OCI-LY7 (cell line): ENCODE results near the gene TPCN1. TPM values are rescaled to one million over a fixed set of nuclear protein-coding genes. Genes with fewer than 3 reads are reported as not detected.

Source experiments
- BruUV-seq: library from RNA; stranded (reverse); fragments of 400-500 nt; replicated peaks from 2 replicates; lab custom pipeline; 2021; lab: Mats Ljungman, UMichigan
- CTCF ChIA-PET: fragments of 300-600 bp; sonication (Branson Sonifier 250); formaldehyde crosslinking; loops from one replicate; lab custom pipeline; 2022; ENCODE audit warnings: antibody characterized with exemption; ENCODE audit not compliant: unreplicated experiment; lab: Charles Lee
- POLR2A ChIA-PET: fragments of 300-600 bp; sonication (Branson Sonifier 250); formaldehyde crosslinking; loops from one replicate; lab custom pipeline; 2022; ENCODE audit warnings: antibody characterized with exemption; lab: Charles Lee
- DNase-seq: peaks from one replicate; pipeline ENCODE4 v3.0.0-alpha.2; 2015; ENCODE audit warnings: low spot score
- H2AFZ ChIP-seq: fragments of 200-600 bp; sonication (generic), shearing (Covaris generic); 2 replicates; pipeline ENCODE4 v1.6.1; 2014; ENCODE audit warnings: mild to moderate bottlenecking, antibody characterized with exemption, low read length, moderate library complexity
- H3K27ac ChIP-seq: fragments of 200-600 bp; sonication (generic); 2 replicates; pipeline ENCODE4 v1.5.1; 2014; ENCODE audit warnings: mixed run types, low read depth, mild to moderate bottlenecking, moderate library complexity, low read length, inconsistent platforms; ENCODE audit not compliant: poor library complexity, severe bottlenecking
- H3K36me3 ChIP-seq: fragments of 200-600 bp; sonication (generic); 2 replicates; pipeline ENCODE4 v1.6.1; 2014; ENCODE audit warnings: mild to moderate bottlenecking, antibody characterized with exemption, low read length, moderate library complexity, mixed read lengths; ENCODE audit not compliant: insufficient read depth
- H3K4me1 ChIP-seq: fragments of 200-600 bp; sonication (generic); 2 replicates; pipeline ENCODE4 v1.5.1; 2014; ENCODE audit warnings: mild to moderate bottlenecking, low read length; ENCODE audit not compliant: insufficient read depth, poor library complexity, severe bottlenecking
- H3K4me2 ChIP-seq: fragments of 200-600 bp; sonication (generic); 2 replicates; pipeline ENCODE4 v1.6.1; 2014; ENCODE audit warnings: mild to moderate bottlenecking, low read length
- H3K4me3 ChIP-seq: fragments of 200-600 bp; sonication (generic); 2 replicates; pipeline ENCODE4 v1.5.1; 2014; ENCODE audit warnings: mild to moderate bottlenecking, low read depth, low read length; ENCODE audit not compliant: poor library complexity, severe bottlenecking
- H3K79me2 ChIP-seq: fragments of 200-600 bp; sonication (generic); 2 replicates; pipeline ENCODE4 v1.6.1; 2016; ENCODE audit warnings: low read depth, mild to moderate bottlenecking, low read length, moderate library complexity, mixed read lengths; ENCODE audit not compliant: insufficient read depth
- H3K9me2 ChIP-seq: fragments of 200-600 bp; sonication (generic); 2 replicates; pipeline ENCODE4 v1.6.1; 2016; ENCODE audit warnings: mild to moderate bottlenecking, low read length, mixed read lengths; ENCODE audit not compliant: insufficient read depth
- H3K9me3 ChIP-seq: fragments of 200-600 bp; sonication (generic); 2 replicates; pipeline ENCODE4 v1.6.1; 2014; ENCODE audit warnings: mild to moderate bottlenecking, mixed run types, low read length, mixed read lengths
- H4K20me1 ChIP-seq: fragments of 200-600 bp; sonication (generic); 2 replicates; pipeline ENCODE4 v1.6.1; 2014; ENCODE audit warnings: mild to moderate bottlenecking, antibody characterized with exemption, low read length, moderate library complexity, mixed read lengths; ENCODE audit not compliant: insufficient read depth
- CTCF ChIP-seq: fragments of 200-600 bp; sonication (generic); conservative IDR thresholded peaks from 2 replicates; pipeline ENCODE4 v1.5.1; 2014; ENCODE audit warnings: mild to moderate bottlenecking, antibody characterized with exemption, low read length, moderate library complexity, mixed read lengths
- EZH2phosphoT487 ChIP-seq: fragments of 200-600 bp; sonication (generic); IDR thresholded peaks from 2 replicates; pipeline ENCODE4 v1.6.1; 2018; ENCODE audit warnings: low read depth, borderline replicate concordance, mild to moderate bottlenecking, mixed run types, antibody characterized with exemption, low read length, moderate library complexity, mixed read lengths
- intact Hi-C: fragments of 100-400 bp; cut with micrococcal nuclease; formaldehyde crosslinking; loops from one replicate; pipeline ENCODE4 v1.10.0; 2022; ENCODE audit not compliant: unreplicated experiment
- total RNA-seq, 2 experiments: library from RNA; depleted of rRNA in 1 of 2; stranded (reverse); fragments of >200 nt in 1 of 2; shearing (Covaris generic) in 1 of 2; gene quantifications; 2 replicates each; pipeline ENCODE4 v1.2.3, GENCODE V29; 2014 to 2022

The TPCN1 gene
- total RNA-seq, 2 experiments from 2014 or later = 96.0 to 160 TPM

- H2AFZ ChIP-seq = no peak overlapping the region
- H3K79me2 ChIP-seq = peaks cover 95% of the 10 kb centered on the region
- no peaks in the 10 kb centered on the region for H3K9me2 ChIP-seq
- ChIA-PET POLR2A (no interaction called here), CTCF (no interaction called here)
- peaks cover 43% of the 10 kb centered on the region for H3K36me3 ChIP-seq
- peak overlapping the region; percentile 99 for H3K27ac ChIP-seq
- peak; percentile 76 for DNase-seq
- peak overlapping the region; percentile 62 for H3K4me3 ChIP-seq
- H3K9me3 ChIP-seq = no peaks in the 10 kb centered on the region
- intact Hi-C loops = no loop called here
- H4K20me1 ChIP-seq = no peaks in the 10 kb centered on the region
- peaks cover 93% of the 10 kb centered on the region for H3K4me1 ChIP-seq
- no TSS peak for BruUV-seq
- TF ChIP-seq EZH2phosphoT487 = no peak
- TF ChIP-seq CTCF = no peak
- H3K4me2 ChIP-seq = peak overlapping the region; percentile 82
Measured at GRCh38 chr12:113214895-113215400, 6.3 kb upstream of the TPCN1 start.

DNA sequence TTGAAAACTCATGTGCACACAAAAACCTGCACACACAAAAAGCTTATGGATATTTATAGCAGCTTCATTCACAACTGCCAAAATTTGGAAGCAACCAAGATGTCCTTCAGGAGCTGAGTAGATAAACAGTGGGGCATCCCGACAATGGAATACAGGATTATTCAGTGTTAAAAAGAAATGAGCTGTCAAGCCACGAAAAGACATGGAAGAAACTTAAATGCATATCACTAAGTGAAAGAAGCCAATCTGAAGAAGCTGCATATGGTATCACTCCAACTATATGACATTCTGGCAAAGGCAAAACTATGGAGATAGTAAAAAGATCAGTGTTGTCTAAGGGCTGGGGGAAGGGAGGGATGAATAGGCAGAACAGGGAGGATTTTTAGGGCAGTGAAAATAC lies 5.2 kb upstream of the TPCN1 start:
- intact Hi-C loops = no loop called here
- H3K79me2 ChIP-seq = peaks cover 93% of the 10 kb centered on the region
- BruUV-seq = no TSS peak
- H3K27ac ChIP-seq = peak overlapping the region; percentile 99
- peak overlapping the region; percentile 82 for H3K4me2 ChIP-seq
- TF ChIP-seq EZH2phosphoT487 (no peak), CTCF (no peak)
- no peak overlapping the region for H2AFZ ChIP-seq
- POLR2A ChIA-PET = interaction anchor here (0.7 to 0.8 kb wide), 3 partner anchors 8 to 206 kb away, joined by 3 to 4 read pairs (median 3); partner anchors contain the start of gene SDSL
- no peaks in the 10 kb centered on the region for H3K9me2 ChIP-seq
- no peaks in the 10 kb centered on the region for H4K20me1 ChIP-seq
- H3K4me3 ChIP-seq = peak overlapping the region; percentile 62
- no peak for DNase-seq
- peaks cover 33% of the 10 kb centered on the region for H3K36me3 ChIP-seq
- CTCF ChIA-PET = no interaction called here
- H3K4me1 ChIP-seq = peaks cover 83% of the 10 kb centered on the region
- no peaks in the 10 kb centered on the region for H3K9me3 ChIP-seq

DNA sequence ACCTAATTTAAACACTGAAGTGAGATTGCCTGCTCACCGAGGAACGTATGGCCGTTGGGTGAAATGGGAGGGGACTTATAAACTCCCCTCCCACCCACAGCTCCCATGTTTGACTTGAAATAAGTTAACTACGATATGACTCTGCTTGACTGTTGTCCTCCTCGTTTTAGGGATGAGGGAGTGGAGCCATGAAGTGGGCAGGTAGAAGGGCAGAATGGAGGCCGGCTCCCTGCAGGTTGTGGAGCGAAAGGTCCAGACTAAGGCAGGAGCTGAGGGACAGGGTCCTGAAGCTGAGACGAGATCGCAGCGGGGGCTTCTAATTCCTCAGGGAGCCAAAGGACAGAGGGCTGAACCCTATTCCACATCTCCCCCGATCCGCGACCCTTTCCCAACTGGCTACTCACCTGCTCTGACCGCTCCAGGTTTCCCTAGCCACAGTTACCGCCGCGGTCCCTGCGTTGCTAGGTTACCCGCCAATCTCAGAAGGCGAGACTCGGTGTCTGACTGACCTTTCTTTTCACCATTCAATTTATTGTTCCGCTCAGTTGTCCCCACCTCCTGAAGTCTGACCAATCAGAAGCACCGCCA lies 577 bp upstream of the TPCN1 start:
- Histone ChIP-seq H3K4me3 (peak overlapping the region; percentile 82), H3K27ac (peak overlapping the region; percentile 99), H4K20me1 (no peaks in the 10 kb centered on the region), H3K9me2 (no peaks in the 10 kb centered on the region), H3K4me2 (peak overlapping the region; percentile 82), H3K79me2 (peaks cover 92% of the 10 kb centered on the region), H3K4me1 (peaks cover 54% of the 10 kb centered on the region), H3K9me3 (no peaks in the 10 kb centered on the region), H3K36me3 (peaks cover 18% of the 10 kb centered on the region), H2AFZ (no peak overlapping the region)
- ChIA-PET POLR2A (interaction anchor here (0.6 to 12.4 kb wide), 8 partner anchors 9 to 107 kb away, joined by 3 to 183 read pairs (median 4); partner anchors contain the start of genes DDX54 and RITA1), CTCF (no interaction called here)
- peak; percentile 59 for DNase-seq
- BruUV-seq = TSS peak; percentile 69
- intact Hi-C loops = loop anchor here (1.0 to 5.0 kb wide), 2 partner anchors 23 to 158 kb away; no protein-coding TSS in a partner anchor
- no peak for TF ChIP-seq CTCF
- TF ChIP-seq EZH2phosphoT487 = no peak
